Tibial nerve (tissue), 4 donors: ENCODE measurements around the gene SMYD3. TPM values are rescaled to one million over a fixed set of nuclear protein-coding genes. Genes with fewer than 3 reads are reported as not detected.

ENCODE experiments used
- DNase-seq, 2 donors: peaks; one replicate each; pipeline ENCODE4 v3.0.0-alpha.2; 2019; ENCODE audit warnings: low spot score in 2 of 2
- H3K27ac ChIP-seq, 4 donors: fragments of 200-600 bp; sonication (generic) in 3 of 4; one replicate each; pipeline ENCODE4 v1.5.1; 2017 to 2019; ENCODE audit warnings: mild to moderate bottlenecking in 1 of 4
- H3K27me3 ChIP-seq, 2 donors: fragments of 200-600 bp; sonication (generic) in 1 of 2; one replicate each; pipeline versions ENCODE4 v1.5.1 to v1.6.0; 2017 to 2019
- H3K36me3 ChIP-seq, 3 donors: fragments of 200-600 bp; sonication (generic); one replicate each; pipeline ENCODE4 v1.5.1; 2018 to 2019
- H3K4me1 ChIP-seq, 4 donors: fragments of 200-600 bp; sonication (generic) in 3 of 4; one replicate each; pipeline ENCODE4 v1.5.1; 2017 to 2019
- H3K4me3 ChIP-seq, 4 donors: fragments of 200-600 bp; sonication (generic) in 3 of 4; one replicate each; pipeline ENCODE4 v1.5.1; 2017 to 2019; ENCODE audit warnings: mild to moderate bottlenecking in 1 of 4, moderate library complexity in 1 of 4
- H3K9me3 ChIP-seq, 4 donors: fragments of 200-600 bp; sonication (generic) in 3 of 4; one replicate each; pipeline ENCODE4 v1.5.1; 2017 to 2019
- CTCF ChIP-seq, 5 experiments: fragments of 200-600 bp in 3 of 5; fragments of 450-650 bp in 2 of 5; sonication (generic) in 3 of 5; IDR thresholded peaks; one replicate each; pipeline ENCODE4 v1.5.1; 2016 to 2019; ENCODE audit warnings: antibody characterized with exemption in 5 of 5, mild to moderate bottlenecking in 3 of 5, moderate library complexity in 2 of 5
- EP300 ChIP-seq, 2 donors: sonication (generic); formaldehyde crosslinking; IDR thresholded peaks; one replicate each; pipeline ENCODE4 v1.6.1; 2017; ENCODE audit warnings: antibody characterized with exemption in 2 of 2, mild to moderate bottlenecking in 1 of 2
- POLR2A ChIP-seq, 2 donors: fragments of 450-650 bp; IDR thresholded peaks; one replicate each; pipeline ENCODE4 v1.6.1; 2017; ENCODE audit warnings: antibody characterized with exemption in 2 of 2, mild to moderate bottlenecking in 2 of 2, moderate library complexity in 2 of 2
- WGBS, 2 donors: methylation state at CpG; one replicate each; pipeline ENCODE4 v1.1.5; 2018; 5-methylcytosine and 5-hydroxymethylcytosine counted together
- total RNA-seq, 4 donors: library from RNA; depleted of rRNA; stranded (reverse); fragments of >200 nt; gene quantifications; one replicate each; pipeline ENCODE4 v1.1.0, GENCODE V29; 2016

SMYD3 gene
- total RNA-seq, 4 donors from 2014 or later: 22.2 to 30.3 (median 27.0) TPM

- H3K4me1 ChIP-seq: no peaks in the 10 kb centered on the region
- 88 to 94% methylated on average over 1 of the region's 1 CpG for WGBS, 2 donors
Observed at GRCh38 chr1:246544001-246544400, 36.9 kb upstream of the SMYD3 start.

GRCh38 chr1:246540738-246541491 is 33.8 kb upstream of the SMYD3 start:
- WGBS, 2 donors: 90 to 91% methylated on average over 7 of the region's 7 CpGs
- peaks cover 0 to 76% (median 11%) of the 10 kb centered on the region in 3 donors for H3K36me3 ChIP-seq
- H3K9me3 ChIP-seq: no peaks in the 10 kb centered on the region
- H3K4me3 ChIP-seq: no peak overlapping the region
- no peaks in the 10 kb centered on the region for H3K27me3 ChIP-seq
- TF ChIP-seq POLR2A (IDR thresholded peaks at IDR 0.05) (no peak), CTCF (IDR thresholded peaks at IDR 0.05) (no peak), EP300 (IDR thresholded peaks at IDR 0.05) (no peak)
- no peak for DNase-seq
- H3K27ac ChIP-seq: no peak overlapping the region
- H3K4me1 ChIP-seq: no peaks in the 10 kb centered on the region

More at GRCh38 chr1:246544001-246544400, 36.9 kb upstream of the SMYD3 start:
- H3K36me3 ChIP-seq: peaks cover 0 to 81% (median 12%) of the 10 kb centered on the region in 3 donors
- no peak overlapping the region for H3K27ac ChIP-seq
- DNase-seq: no peak
- H3K9me3 ChIP-seq: no peaks in the 10 kb centered on the region
- TF ChIP-seq POLR2A (IDR thresholded peaks at IDR 0.05) (no peak), CTCF (IDR thresholded peaks at IDR 0.05) (no peak), EP300 (IDR thresholded peaks at IDR 0.05) (no peak)
- no peak overlapping the region for H3K4me3 ChIP-seq
- no peaks in the 10 kb centered on the region for H3K27me3 ChIP-seq

- 91 to 97% methylated on average over 3 of the region's 3 CpGs for WGBS, 2 donors
- H3K4me3 ChIP-seq: no peak overlapping the region
- H3K9me3 ChIP-seq: no peaks in the 10 kb centered on the region
- peaks cover 0 to 48% (median 5%) of the 10 kb centered on the region in 3 donors for H3K36me3 ChIP-seq
- TF ChIP-seq EP300 (IDR thresholded peaks at IDR 0.05) (no peak), POLR2A (IDR thresholded peaks at IDR 0.05) (no peak), CTCF (IDR thresholded peaks at IDR 0.05) (no peak)
- DNase-seq: no peak
- no peaks in the 10 kb centered on the region for H3K27me3 ChIP-seq
- H3K27ac ChIP-seq: no peak overlapping the region
- H3K4me1 ChIP-seq: no peaks in the 10 kb centered on the region
Observed at GRCh38 chr1:246537887-246538286, 30.8 kb upstream of the SMYD3 start.

- H3K27me3 ChIP-seq: no peaks in the 10 kb centered on the region
- H3K36me3 ChIP-seq: peaks cover 0 to 43% (median 3%) of the 10 kb centered on the region in 3 donors
- H3K27ac ChIP-seq: no peak overlapping the region
- WGBS, 2 donors: 77 to 82% methylated on average over 7 of the region's 7 CpGs
- TF ChIP-seq CTCF (IDR thresholded peaks at IDR 0.05) (no peak), POLR2A (IDR thresholded peaks at IDR 0.05) (no peak), EP300 (IDR thresholded peaks at IDR 0.05) (no peak)
- DNase-seq: no peak
- H3K4me3 ChIP-seq: no peak overlapping the region
- H3K9me3 ChIP-seq: no peaks in the 10 kb centered on the region
- no peaks in the 10 kb centered on the region for H3K4me1 ChIP-seq
Observed at GRCh38 chr1:246537441-246537840, 30.4 kb upstream of the SMYD3 start.

GRCh38 chr1:246534114-246534513 is 27.0 kb upstream of the SMYD3 start:
- Histone ChIP-seq H3K4me3 (no peak overlapping the region), H3K36me3 (peaks cover 0 to 12% (median 0%) of the 10 kb centered on the region in 3 donors), H3K27me3 (no peaks in the 10 kb centered on the region), H3K9me3 (peaks cover 0 to 19% (median 0%) of the 10 kb centered on the region in 4 donors), H3K4me1 (no peaks in the 10 kb centered on the region), H3K27ac (no peak overlapping the region)
- 88 to 94% methylated on average over 1 of the region's 1 CpG for WGBS, 2 donors
- DNase-seq: no peak
- TF ChIP-seq POLR2A (IDR thresholded peaks at IDR 0.05): no peak
